Transverse colon (tissue), 4 donors: ENCODE measurements around the gene AKR1C8. TPM values are rescaled to one million over a fixed set of nuclear protein-coding genes. Genes with fewer than 3 reads are reported as not detected.
"Not testable (repeated sequence)": the region's sequence is repeated elsewhere in the genome, so short reads cannot be mapped to it uniquely, and the experiment has no call there.

Experiments used
- DNase-seq: peaks from one replicate; pipeline ENCODE4 v3.0.0-alpha.2; 2019
- H3K27ac ChIP-seq, 4 donors: fragments of 200-600 bp; sonication (generic); 2 replicates each; pipeline ENCODE4 v1.5.1; 2016 to 2018; ENCODE audit warnings: inconsistent platforms in 4 of 4
- H3K27me3 ChIP-seq: fragments of 200-600 bp; sonication (generic); 2 replicates; pipeline ENCODE4 v1.5.1; 2017; ENCODE audit warnings: inconsistent platforms
- H3K36me3 ChIP-seq, 4 donors: fragments of 200-600 bp; sonication (generic); 2 replicates each; pipeline ENCODE4 v1.5.1; 2017 to 2019; ENCODE audit warnings: inconsistent platforms in 4 of 4
- H3K4me1 ChIP-seq, 4 donors: fragments of 200-600 bp; sonication (generic); 2 replicates each; pipeline ENCODE4 v1.5.1; 2017 to 2020; ENCODE audit warnings: inconsistent platforms in 4 of 4
- H3K4me3 ChIP-seq, 4 donors: fragments of 200-600 bp; sonication (generic); 1 replicate in 1 of 4; 2 replicates in 3 of 4; pipeline versions ENCODE4 v1.5.1 to v1.6.1; 2017 to 2019; ENCODE audit warnings: inconsistent platforms in 4 of 4
- H3K9me3 ChIP-seq, 2 donors: fragments of 200-600 bp; sonication (generic); 2 replicates each; pipeline ENCODE4 v1.5.1; 2017 to 2019; ENCODE audit warnings: inconsistent platforms in 2 of 2
- EP300 ChIP-seq: sonication (generic); formaldehyde crosslinking; IDR thresholded peaks from one replicate; pipeline ENCODE4 v1.6.1; 2017; ENCODE audit warnings: antibody characterized with exemption, low read depth
- POLR2A ChIP-seq: fragments of 450-650 bp; IDR thresholded peaks from one replicate; pipeline ENCODE4 v1.6.1; 2016; ENCODE audit warnings: antibody characterized with exemption, mild to moderate bottlenecking, moderate library complexity
- POLR2AphosphoS5 ChIP-seq, 3 donors: sonication (generic); formaldehyde crosslinking; IDR thresholded peaks; one replicate each; pipeline ENCODE4 v1.6.1; 2016; ENCODE audit warnings: antibody characterized with exemption in 3 of 3
- WGBS, 2 donors: methylation state at CpG; one replicate each; pipeline ENCODE4 v1.1.5; 2018; ENCODE audit warnings: low coverage in 1 of 2; 5-methylcytosine and 5-hydroxymethylcytosine counted together
- in situ Hi-C, 4 donors: fragments of 200-750 bp; cut with MboI; loops; one replicate each; pipeline versions ENCODE4 v1.15.0 to v1.15.1; 2017; ENCODE audit warnings: low sequenced_read_pairs in 3 of 4, low pct_ligation_motif_present in 1 of 4, low pct_unique_long_range_greater_than_20kb in 1 of 4
- intact Hi-C: fragments of 100-400 bp; cut with DNase I; formaldehyde crosslinking; loops from one replicate; pipeline ENCODE4 v1.15.1; 2023; ENCODE audit warnings: low total_unique reads
- total RNA-seq, 4 donors: library from RNA; depleted of rRNA; stranded (reverse); fragments of >200 nt; gene quantifications; one replicate each; pipeline ENCODE4 v1.1.0, GENCODE V29; 2016
- TF ChIP-seq, protein P1 (sequence below), 5 experiments: fragments of 200-600 bp in 3 of 5; fragments of 450-650 bp in 2 of 5; sonication (generic) in 3 of 5; IDR thresholded peaks; 1 replicate in 2 of 5; 2 replicates in 3 of 5; pipeline ENCODE4 v1.5.1; 2016 to 2017; ENCODE audit warnings: antibody characterized with exemption in 5 of 5, inconsistent platforms in 3 of 5, mild to moderate bottlenecking in 2 of 5, moderate library complexity in 1 of 5

Gene AKR1C8
- 1 to 10 TPM in 1 of 4 donors, not detected in 3; 1.4 TPM for total RNA-seq

DNA sequence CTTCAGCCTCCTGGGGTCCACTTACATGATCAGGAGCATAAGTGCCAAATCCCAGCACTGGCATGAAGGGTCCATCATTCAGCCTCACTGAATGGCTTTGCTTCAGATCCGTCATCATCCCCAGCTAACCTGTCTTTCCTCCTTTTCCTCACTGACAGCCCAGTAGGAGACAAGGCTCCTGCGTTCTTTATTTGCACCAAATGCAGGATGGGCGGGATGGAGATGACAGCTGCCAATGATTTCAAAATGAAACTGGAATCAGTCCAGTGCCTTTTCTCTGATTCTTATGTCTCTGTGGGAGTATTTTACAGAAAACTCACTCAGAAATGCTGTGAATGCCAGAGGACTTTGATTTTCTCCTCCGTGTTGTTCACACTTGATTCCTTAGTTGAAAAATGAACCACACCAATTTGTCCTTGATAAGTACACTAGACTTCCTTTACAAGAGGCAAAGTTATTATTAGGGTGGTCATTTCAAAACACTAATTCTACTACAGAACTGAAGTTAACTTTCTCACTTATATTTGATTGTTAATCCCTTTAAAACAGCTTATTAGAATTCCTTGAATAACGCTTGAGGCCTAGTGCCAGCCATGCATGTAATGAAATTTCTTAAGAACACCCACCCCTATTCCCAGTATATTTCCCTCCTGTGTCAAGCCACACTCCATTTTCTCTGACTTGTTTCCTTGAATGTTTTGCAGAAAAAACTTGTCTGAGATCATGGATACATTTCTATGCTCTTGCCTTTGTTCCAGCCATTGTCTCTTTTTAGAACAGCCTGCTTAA lies at the start of gene AKR1C8:
AKR1C8 (minus strand) TSS at position 164 of the 789 bp plus-strand sequence; CDS start at position 118, 46 bp downstream.
- WGBS, 2 donors: 78 to 81% methylated on average over 4 to 5 of the region's 5 CpGs

DNA sequence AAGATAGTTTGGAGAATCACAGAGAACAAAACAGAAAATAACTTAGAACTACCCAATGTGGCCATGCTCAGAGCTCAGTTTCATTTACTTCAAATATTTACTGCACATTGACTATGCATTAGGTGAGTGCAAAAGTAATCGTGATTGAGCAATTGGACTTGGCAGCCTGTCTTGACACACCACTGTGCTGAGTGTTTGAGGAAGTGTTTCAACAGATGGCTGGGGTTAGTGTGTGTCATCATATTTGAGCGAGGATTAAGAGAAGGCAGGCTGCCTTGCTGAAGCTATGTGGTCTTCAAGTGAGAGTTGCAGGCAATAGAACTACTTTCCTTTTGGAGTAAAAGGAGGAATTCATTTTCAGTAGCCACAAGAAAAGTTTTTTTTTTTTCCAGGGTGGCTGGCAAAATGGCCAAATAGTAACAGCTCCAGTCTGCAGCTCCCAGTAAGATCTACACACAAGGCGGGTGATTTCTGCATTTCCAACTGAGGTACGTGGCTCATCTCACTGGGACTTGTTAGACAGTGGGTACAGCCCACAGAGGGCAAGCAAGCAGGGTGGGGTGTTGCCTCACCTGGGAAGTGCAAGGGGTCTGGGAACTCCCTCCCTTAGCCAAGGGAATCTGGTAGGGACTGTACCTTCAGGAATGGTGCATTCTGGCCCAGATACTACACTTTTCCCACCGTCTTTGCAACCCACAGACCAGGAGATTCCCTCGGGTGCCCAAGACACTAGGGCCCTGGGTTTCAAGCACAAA lies 49.3 kb upstream of the AKR1C8 start:
- H3K4me3 ChIP-seq: no peak overlapping the region
- peaks cover 0 to 13% (median 0%) of the 10 kb centered on the region in 4 donors for H3K4me1 ChIP-seq
- H3K9me3 ChIP-seq: no peaks in the 10 kb centered on the region
- DNase-seq: peak; percentile 38
- intact Hi-C loops (no loop called here), in situ Hi-C loops (no loop called here)
- no peak for TF ChIP-seq EP300
- TF ChIP-seq, protein P1, sequence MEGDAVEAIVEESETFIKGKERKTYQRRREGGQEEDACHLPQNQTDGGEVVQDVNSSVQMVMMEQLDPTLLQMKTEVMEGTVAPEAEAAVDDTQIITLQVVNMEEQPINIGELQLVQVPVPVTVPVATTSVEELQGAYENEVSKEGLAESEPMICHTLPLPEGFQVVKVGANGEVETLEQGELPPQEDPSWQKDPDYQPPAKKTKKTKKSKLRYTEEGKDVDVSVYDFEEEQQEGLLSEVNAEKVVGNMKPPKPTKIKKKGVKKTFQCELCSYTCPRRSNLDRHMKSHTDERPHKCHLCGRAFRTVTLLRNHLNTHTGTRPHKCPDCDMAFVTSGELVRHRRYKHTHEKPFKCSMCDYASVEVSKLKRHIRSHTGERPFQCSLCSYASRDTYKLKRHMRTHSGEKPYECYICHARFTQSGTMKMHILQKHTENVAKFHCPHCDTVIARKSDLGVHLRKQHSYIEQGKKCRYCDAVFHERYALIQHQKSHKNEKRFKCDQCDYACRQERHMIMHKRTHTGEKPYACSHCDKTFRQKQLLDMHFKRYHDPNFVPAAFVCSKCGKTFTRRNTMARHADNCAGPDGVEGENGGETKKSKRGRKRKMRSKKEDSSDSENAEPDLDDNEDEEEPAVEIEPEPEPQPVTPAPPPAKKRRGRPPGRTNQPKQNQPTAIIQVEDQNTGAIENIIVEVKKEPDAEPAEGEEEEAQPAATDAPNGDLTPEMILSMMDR (IDR thresholded peaks at IDR 0.05): no peak
- 28 to 54% methylated on average over 3 to 6 of the region's 6 CpGs for WGBS, 2 donors
- no peaks in the 10 kb centered on the region for H3K27me3 ChIP-seq
- H3K27ac ChIP-seq: no peak overlapping the region
- no peaks in the 10 kb centered on the region for H3K36me3 ChIP-seq

More for the DNA sequence above, at the start of gene AKR1C8:
- no peaks in the 10 kb centered on the region for H3K36me3 ChIP-seq
- H3K27ac ChIP-seq: no peak within 1 kb of the TSS
- no peaks in the 10 kb centered on the region for H3K27me3 ChIP-seq
- H3K9me3 ChIP-seq: no peaks in the 10 kb centered on the region
- intact Hi-C loops (loop anchor here (2.0 kb wide), 1 partner anchor 60 kb away; no protein-coding TSS in a partner anchor), in situ Hi-C loops (no loop called here)
- TF ChIP-seq, protein P1 (IDR thresholded peaks at IDR 0.05): no peak
- no peak for TF ChIP-seq POLR2AphosphoS5 (IDR thresholded peaks at IDR 0.05)
- TF ChIP-seq EP300: no peak
- TF ChIP-seq POLR2A: no peak
- DNase-seq: no peak
- no peaks in the 10 kb centered on the region for H3K4me1 ChIP-seq
- no peak within 1 kb of the TSS for H3K4me3 ChIP-seq

DNA sequence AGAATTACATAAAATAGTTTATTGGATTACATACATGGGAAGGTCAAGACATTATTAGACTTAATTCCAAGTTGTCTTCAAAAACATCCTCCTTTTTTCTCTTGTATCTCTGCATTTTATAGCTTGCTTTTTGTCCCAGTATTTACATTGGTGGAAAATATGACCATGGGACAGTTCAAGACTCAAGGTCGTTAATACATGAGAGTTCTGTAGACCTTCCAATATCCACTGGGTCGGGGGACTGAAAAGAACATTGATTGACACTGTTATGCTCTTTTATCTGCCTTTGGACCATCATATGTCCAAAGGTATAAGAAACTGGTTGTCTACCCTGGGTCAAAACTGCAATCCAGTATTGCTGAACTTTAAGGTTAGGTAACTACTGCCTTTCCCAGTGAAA lies 48.4 kb upstream of the AKR1C8 start:
- DNase-seq: no peak

DNA sequence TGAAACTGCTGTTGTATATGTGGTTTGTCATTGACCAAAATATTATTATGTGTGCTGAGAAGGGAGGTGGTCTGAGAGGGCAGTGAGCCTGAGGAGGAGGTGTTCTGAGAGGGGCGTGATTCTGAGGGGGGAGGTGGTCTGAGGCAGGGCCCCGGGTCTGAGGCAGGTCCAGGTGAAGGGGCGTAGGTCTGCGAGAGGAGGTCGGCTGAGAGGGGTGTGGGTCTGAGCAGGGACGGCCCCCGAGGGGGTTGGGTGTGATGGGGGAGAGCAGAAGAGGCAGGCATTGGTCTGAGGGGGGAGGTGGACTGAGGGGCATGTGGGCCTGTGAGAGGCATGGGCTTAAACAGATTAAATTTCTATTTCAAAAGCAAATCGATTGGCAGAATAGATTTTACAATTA lies 44.1 kb upstream of the AKR1C8 start:
- intact Hi-C loops (no loop called here), in situ Hi-C loops (no loop called here)
- TF ChIP-seq EP300 (no peak), POLR2AphosphoS5 (IDR thresholded peaks at IDR 0.05) (no peak)
- TF ChIP-seq, protein P1 (IDR thresholded peaks at IDR 0.05): no peak
- H3K9me3 ChIP-seq: no peaks in the 10 kb centered on the region
- peaks cover 0 to 6% (median 0%) of the 10 kb centered on the region in 4 donors for H3K4me1 ChIP-seq
- no peaks in the 10 kb centered on the region for H3K27me3 ChIP-seq
- no peak overlapping the region for H3K27ac ChIP-seq
- no peaks in the 10 kb centered on the region for H3K36me3 ChIP-seq
- 80% methylated on average over 7 to 8 of the region's 8 CpGs for WGBS, 2 donors
- no peak overlapping the region for H3K4me3 ChIP-seq
- DNase-seq: no peak

More for the DNA sequence above, 48.4 kb upstream of the AKR1C8 start:
- intact Hi-C loops (no loop called here), in situ Hi-C loops (no loop called here)
- H3K27ac ChIP-seq: no peak overlapping the region
- no peaks in the 10 kb centered on the region for H3K36me3 ChIP-seq
- H3K4me3 ChIP-seq: no peak overlapping the region
- peaks cover 0 to 13% (median 0%) of the 10 kb centered on the region in 4 donors for H3K4me1 ChIP-seq
- no peaks in the 10 kb centered on the region for H3K9me3 ChIP-seq
- TF ChIP-seq EP300: no peak
- TF ChIP-seq, protein P1 (IDR thresholded peaks at IDR 0.05): no peak
- no peak for TF ChIP-seq POLR2AphosphoS5 (IDR thresholded peaks at IDR 0.05)
- TF ChIP-seq POLR2A: no peak
- H3K27me3 ChIP-seq: no peaks in the 10 kb centered on the region
- 62 to 84% methylated on average over 2 of the region's 2 CpGs for WGBS, 2 donors

DNA sequence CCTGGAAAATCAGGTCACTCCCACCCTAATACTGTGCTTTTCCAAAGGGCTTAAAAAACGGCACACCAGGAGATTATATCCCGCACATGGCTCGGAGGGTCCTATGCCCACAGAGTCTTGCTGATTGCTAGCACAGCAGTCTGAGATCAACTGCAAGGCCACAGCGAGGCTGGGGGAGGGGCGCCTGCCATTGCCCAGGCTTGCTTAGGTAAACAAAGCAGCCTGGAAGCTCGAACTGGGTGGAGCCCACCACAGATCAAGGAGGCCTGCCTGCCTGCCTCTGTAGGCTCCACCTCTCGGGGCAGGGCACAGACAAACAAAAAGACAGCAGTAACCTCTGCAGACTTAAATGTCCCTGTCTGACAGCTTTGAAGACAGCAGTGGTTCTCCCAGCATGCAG lies 38.0 kb upstream of the AKR1C8 start:
- WGBS, 2 donors: 86% methylated on average over 5 of the region's 7 CpGs; no CpG with 5 or more reads in 1 of the 2 donors
- H3K4me3 ChIP-seq, H3K4me1 ChIP-seq, DNase-seq, in situ Hi-C loops, H3K27ac ChIP-seq, H3K36me3 ChIP-seq, H3K9me3 ChIP-seq, intact Hi-C loops, H3K27me3 ChIP-seq: not testable (repeated sequence)
